ENCODE data around the gene CDKN1C.

The CDKN1C gene

GRCh38 chr11:2924821-2925675 is 39.5 kb upstream of the CDKN1C start:
- TF ChIP-seq, protein P1, sequence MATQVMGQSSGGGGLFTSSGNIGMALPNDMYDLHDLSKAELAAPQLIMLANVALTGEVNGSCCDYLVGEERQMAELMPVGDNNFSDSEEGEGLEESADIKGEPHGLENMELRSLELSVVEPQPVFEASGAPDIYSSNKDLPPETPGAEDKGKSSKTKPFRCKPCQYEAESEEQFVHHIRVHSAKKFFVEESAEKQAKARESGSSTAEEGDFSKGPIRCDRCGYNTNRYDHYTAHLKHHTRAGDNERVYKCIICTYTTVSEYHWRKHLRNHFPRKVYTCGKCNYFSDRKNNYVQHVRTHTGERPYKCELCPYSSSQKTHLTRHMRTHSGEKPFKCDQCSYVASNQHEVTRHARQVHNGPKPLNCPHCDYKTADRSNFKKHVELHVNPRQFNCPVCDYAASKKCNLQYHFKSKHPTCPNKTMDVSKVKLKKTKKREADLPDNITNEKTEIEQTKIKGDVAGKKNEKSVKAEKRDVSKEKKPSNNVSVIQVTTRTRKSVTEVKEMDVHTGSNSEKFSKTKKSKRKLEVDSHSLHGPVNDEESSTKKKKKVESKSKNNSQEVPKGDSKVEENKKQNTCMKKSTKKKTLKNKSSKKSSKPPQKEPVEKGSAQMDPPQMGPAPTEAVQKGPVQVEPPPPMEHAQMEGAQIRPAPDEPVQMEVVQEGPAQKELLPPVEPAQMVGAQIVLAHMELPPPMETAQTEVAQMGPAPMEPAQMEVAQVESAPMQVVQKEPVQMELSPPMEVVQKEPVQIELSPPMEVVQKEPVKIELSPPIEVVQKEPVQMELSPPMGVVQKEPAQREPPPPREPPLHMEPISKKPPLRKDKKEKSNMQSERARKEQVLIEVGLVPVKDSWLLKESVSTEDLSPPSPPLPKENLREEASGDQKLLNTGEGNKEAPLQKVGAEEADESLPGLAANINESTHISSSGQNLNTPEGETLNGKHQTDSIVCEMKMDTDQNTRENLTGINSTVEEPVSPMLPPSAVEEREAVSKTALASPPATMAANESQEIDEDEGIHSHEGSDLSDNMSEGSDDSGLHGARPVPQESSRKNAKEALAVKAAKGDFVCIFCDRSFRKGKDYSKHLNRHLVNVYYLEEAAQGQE (IDR thresholded peaks at IDR 0.05; ENCODE audit: insufficient read depth in 1 of 2, low read depth in 2 of 2, low read length in 2 of 2) = no peak
- TF ChIP-seq SIN3A (IDR thresholded peaks at IDR 0.05; ENCODE audit: borderline replicate concordance, insufficient read depth, low read length) = no peak
- TF ChIP-seq FOXP2 (optimal IDR thresholded peaks at IDR 0.05; ENCODE audit: borderline replicate concordance, extremely low read depth, extremely low read length, insufficient read depth) = no peak
- TF ChIP-seq POLR2AphosphoS5 (IDR thresholded peaks at IDR 0.05; ENCODE audit: low read depth, low read length) = no peak
- TF ChIP-seq TAF1 (IDR thresholded peaks at IDR 0.05; ENCODE audit: borderline replicate concordance, insufficient read depth, low read length) = no peak

DNA sequence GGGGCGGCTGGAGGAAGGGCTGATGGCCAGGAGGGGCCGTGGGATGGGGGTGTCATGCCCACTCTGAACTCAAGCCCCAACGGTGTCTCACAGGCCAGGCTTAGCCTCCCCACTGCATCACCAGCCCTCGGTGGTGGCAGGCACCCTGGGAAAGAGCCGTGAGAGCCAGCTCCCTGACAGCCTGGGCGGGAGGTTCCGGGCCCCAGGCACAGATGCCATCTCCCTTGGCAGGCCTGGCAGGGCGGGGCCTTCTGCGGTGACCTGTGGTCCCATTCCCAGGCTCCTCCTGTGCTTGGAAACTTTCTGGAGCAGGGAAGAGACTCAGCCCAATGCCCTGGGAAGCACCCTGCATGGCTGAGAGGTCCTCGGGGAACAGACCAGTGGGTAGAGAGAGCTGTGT is 38.8 kb upstream of the CDKN1C start:
- TF ChIP-seq TAF1 (IDR thresholded peaks at IDR 0.05; ENCODE audit: borderline replicate concordance, insufficient read depth, low read length) (no peak), FOXP2 (optimal IDR thresholded peaks at IDR 0.05; ENCODE audit: borderline replicate concordance, extremely low read depth, extremely low read length, insufficient read depth) (no peak), SIN3A (IDR thresholded peaks at IDR 0.05; ENCODE audit: borderline replicate concordance, insufficient read depth, low read length) (no peak), POLR2AphosphoS5 (IDR thresholded peaks at IDR 0.05; ENCODE audit: low read depth, low read length) (no peak)
- TF ChIP-seq, protein P1 (IDR thresholded peaks at IDR 0.05; ENCODE audit: insufficient read depth in 1 of 2, low read depth in 2 of 2, low read length in 2 of 2) = no peak

DNA sequence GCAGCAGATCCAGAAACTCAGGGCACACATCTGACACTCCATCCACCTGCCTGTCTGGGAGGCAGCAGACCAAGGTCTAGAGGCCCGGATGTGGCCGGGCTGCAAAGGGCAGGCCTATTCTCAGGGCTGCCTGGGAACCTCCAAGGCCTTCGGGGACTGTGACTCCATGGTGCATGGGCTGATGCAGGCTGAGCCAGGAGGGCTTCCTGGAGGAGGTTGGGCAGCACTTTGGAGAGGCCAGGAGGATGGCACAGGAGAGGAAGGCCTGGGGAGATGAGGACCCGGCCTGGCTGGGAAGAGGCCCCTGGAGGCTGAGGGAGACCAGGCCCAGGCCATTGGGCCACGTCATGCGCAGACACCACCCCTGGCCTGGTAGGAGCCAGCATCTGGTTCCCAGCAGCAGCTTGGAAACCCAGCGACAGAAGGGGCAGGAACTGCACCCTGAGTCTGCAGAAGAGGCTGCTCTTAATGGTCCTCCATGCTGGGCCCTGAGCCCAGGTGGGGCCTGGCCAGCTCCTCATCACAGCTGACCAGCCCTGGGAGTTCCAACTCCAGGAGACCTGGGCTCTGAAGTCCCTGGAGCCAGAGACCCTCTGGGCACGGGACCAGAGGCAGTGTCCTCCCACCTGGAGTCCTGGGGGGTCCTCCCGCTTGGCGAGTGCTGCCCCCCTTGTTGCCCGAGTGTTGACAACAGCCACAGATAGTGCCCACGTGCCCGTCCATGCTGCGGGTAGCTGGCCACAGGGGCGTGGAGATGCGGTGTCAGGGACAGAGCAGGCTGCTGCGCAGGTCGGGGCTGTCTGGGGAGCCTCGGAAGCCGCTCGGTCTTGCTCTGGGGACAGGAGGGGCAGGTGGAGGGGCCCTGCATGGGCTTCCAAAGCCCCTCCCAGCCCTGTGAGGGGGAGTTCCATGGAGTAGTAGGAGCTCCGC is 38.1 kb upstream of the CDKN1C start:
- TF ChIP-seq, protein P1 (IDR thresholded peaks at IDR 0.05; ENCODE audit: insufficient read depth in 1 of 2, low read depth in 2 of 2, low read length in 2 of 2) = no peak
- TF ChIP-seq FOXP2 (optimal IDR thresholded peaks at IDR 0.05; ENCODE audit: borderline replicate concordance, extremely low read depth, extremely low read length, insufficient read depth) = no peak
- TF ChIP-seq POLR2AphosphoS5 (IDR thresholded peaks at IDR 0.05; ENCODE audit: low read depth, low read length) = no peak
- TF ChIP-seq SIN3A (IDR thresholded peaks at IDR 0.05; ENCODE audit: borderline replicate concordance, insufficient read depth, low read length) = no peak
- TF ChIP-seq TAF1 (IDR thresholded peaks at IDR 0.05; ENCODE audit: borderline replicate concordance, insufficient read depth, low read length) = no peak

- no peak for TF ChIP-seq POLR2AphosphoS5 (IDR thresholded peaks at IDR 0.05; ENCODE audit: low read depth, low read length)
- TF ChIP-seq TAF1 (IDR thresholded peaks at IDR 0.05; ENCODE audit: borderline replicate concordance, insufficient read depth, low read length) = no peak
- TF ChIP-seq, protein P1 (IDR thresholded peaks at IDR 0.05; ENCODE audit: insufficient read depth in 1 of 2, low read depth in 2 of 2, low read length in 2 of 2) = no peak
- no peak for TF ChIP-seq FOXP2 (optimal IDR thresholded peaks at IDR 0.05; ENCODE audit: borderline replicate concordance, extremely low read depth, extremely low read length, insufficient read depth)
- no peak for TF ChIP-seq SIN3A (IDR thresholded peaks at IDR 0.05; ENCODE audit: borderline replicate concordance, insufficient read depth, low read length)
Observed at GRCh38 chr11:2922655-2923054, 37.1 kb upstream of the CDKN1C start.
